ENCODE data around the gene ENOX1. TPM values are rescaled to one million over a fixed set of nuclear protein-coding genes. Genes with fewer than 3 reads are reported as not detected.

Gene ENOX1
- total RNA-seq, 1 donor from 2014 or later, result 3.0 TPM

DNA sequence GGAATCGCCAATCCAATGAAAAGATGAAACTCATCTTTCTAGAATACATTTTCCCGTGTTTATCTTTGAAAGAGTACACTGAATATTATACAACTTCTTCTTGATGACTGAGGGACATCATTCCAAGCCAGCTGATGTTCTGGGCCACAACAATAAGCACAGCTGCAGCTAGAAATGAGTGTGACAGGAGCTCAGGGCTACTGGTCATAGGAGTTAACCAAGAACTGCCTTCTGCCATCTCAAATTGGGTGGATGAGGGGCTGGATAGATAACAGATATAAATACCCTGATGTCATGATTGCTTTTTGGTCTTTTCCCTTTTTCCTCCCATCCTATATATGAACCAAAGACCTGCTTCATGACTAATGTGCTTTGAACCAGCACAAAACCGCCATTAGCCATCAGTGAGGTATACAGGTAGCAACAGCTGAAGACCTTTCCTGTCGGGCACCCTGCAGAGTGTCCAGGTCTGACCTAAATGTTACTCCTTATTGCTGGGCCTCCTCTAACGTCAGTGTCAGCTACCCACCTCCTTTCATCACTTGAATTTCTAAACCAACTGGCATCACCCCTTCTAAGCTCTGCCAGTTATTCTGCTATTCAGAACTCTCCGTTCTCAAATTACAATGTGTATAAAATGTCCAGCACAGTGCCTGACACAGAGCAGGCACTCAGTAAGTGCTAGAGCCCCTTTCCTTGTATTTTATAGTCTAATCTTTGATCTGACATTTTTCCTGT is 178.2 kb downstream of the ENOX1 start:
- no peak overlapping the region for H3K27ac Mint-ChIP-seq
- peaks cover 11% of the 10 kb centered on the region for H3K36me3 Mint-ChIP-seq
- TF ChIP-seq, protein P1, sequence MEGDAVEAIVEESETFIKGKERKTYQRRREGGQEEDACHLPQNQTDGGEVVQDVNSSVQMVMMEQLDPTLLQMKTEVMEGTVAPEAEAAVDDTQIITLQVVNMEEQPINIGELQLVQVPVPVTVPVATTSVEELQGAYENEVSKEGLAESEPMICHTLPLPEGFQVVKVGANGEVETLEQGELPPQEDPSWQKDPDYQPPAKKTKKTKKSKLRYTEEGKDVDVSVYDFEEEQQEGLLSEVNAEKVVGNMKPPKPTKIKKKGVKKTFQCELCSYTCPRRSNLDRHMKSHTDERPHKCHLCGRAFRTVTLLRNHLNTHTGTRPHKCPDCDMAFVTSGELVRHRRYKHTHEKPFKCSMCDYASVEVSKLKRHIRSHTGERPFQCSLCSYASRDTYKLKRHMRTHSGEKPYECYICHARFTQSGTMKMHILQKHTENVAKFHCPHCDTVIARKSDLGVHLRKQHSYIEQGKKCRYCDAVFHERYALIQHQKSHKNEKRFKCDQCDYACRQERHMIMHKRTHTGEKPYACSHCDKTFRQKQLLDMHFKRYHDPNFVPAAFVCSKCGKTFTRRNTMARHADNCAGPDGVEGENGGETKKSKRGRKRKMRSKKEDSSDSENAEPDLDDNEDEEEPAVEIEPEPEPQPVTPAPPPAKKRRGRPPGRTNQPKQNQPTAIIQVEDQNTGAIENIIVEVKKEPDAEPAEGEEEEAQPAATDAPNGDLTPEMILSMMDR (IDR thresholded peaks at IDR 0.05; ENCODE audit: unreplicated experiment), result no peak
- peaks cover 5% of the 10 kb centered on the region for H3K4me1 Mint-ChIP-seq
- no peak for DNase-seq (ENCODE audit: low spot score in 2 of 2, unreplicated experiment in 2 of 2)
- no peak overlapping the region for H3K4me3 Mint-ChIP-seq
- H3K27me3 Mint-ChIP-seq (ENCODE audit: low read depth), result no peaks in the 10 kb centered on the region
- peaks cover 23% of the 10 kb centered on the region for H3K9me3 Mint-ChIP-seq

DNA sequence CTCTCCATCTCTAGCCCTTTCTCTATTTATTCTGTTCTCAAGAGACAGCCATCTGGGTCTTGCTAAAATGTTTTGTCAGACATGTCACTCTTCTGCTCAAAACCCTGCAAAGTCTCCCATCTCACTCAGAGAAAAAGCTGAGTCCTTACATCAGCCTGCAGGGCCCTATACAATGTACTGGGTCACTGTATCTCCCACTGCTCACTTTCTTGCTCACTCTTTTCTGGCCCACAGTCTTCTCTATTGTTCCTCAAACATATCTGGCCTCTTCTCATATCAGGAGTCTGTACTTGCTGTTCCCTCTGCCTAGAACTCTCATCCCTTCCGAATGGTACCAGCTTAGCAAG is 189.2 kb downstream of the ENOX1 start:
- DNase-seq (ENCODE audit: low spot score in 2 of 2, unreplicated experiment in 2 of 2), result no peak
- Mint-ChIP-seq H3K27me3 (ENCODE audit: low read depth) (no peaks in the 10 kb centered on the region), H3K36me3 (no peaks in the 10 kb centered on the region), H3K4me3 (no peak overlapping the region), H3K4me1 (peaks cover 4% of the 10 kb centered on the region), H3K27ac (no peak overlapping the region), H3K9me3 (peaks cover 3% of the 10 kb centered on the region)
- TF ChIP-seq, protein P1 (IDR thresholded peaks at IDR 0.05; ENCODE audit: unreplicated experiment), result no peak

GRCh38 chr13:43596924-43597598 is 189.7 kb downstream of the ENOX1 start:
- TF ChIP-seq, protein P1 (IDR thresholded peaks at IDR 0.05; ENCODE audit: unreplicated experiment), result no peak
- H3K27me3 Mint-ChIP-seq (ENCODE audit: low read depth), result no peaks in the 10 kb centered on the region
- DNase-seq (ENCODE audit: low spot score in 2 of 2, unreplicated experiment in 2 of 2), result no peak
- H3K27ac Mint-ChIP-seq, result no peak overlapping the region
- peaks cover 3% of the 10 kb centered on the region for H3K9me3 Mint-ChIP-seq
- H3K36me3 Mint-ChIP-seq, result no peaks in the 10 kb centered on the region
- peaks cover 5% of the 10 kb centered on the region for H3K4me1 Mint-ChIP-seq
- no peak overlapping the region for H3K4me3 Mint-ChIP-seq

DNA sequence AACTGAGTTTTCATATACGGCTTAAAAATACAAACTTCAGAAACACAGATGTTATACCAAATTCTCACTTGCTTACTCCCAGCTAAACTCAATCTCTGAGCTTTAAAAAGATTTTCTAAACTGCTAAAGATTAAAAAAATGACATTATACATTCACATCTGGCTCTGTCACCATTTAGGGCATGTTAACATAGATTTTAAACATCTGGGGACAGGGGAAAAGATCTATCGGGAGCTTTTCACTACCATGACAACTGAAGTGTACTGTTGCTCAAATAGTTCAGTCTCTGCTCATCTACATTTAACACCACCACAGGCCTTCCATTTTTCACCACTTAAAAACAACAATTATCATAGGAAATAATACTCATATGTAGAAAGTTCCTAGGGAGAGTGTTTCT is 190.8 kb downstream of the ENOX1 start:
- H3K27ac Mint-ChIP-seq, result no peak overlapping the region
- H3K4me3 Mint-ChIP-seq, result no peak overlapping the region
- no peak for DNase-seq (ENCODE audit: low spot score in 2 of 2, unreplicated experiment in 2 of 2)
- TF ChIP-seq, protein P1 (IDR thresholded peaks at IDR 0.05; ENCODE audit: unreplicated experiment), result no peak
- H3K27me3 Mint-ChIP-seq (ENCODE audit: low read depth), result no peaks in the 10 kb centered on the region
- H3K36me3 Mint-ChIP-seq, result no peaks in the 10 kb centered on the region
- peaks cover 5% of the 10 kb centered on the region for H3K4me1 Mint-ChIP-seq
- peaks cover 3% of the 10 kb centered on the region for H3K9me3 Mint-ChIP-seq

DNA sequence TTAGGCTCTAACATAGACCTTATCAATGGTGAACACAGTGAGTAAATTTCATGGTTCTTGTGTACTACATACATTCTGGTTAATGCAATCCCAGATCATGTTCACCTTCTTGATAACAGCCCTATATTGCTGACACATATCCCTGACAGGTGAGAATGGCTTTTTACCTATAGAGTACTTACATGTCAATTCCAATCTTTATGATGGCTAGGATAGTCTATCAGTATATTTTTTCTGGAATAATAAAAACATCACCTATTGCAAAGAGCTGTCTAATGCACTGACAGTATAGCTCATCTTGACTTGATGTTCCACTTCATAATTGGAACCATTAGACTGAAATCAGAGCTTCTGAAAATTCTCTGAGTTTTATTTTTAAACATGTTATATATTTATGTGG is 199.4 kb downstream of the ENOX1 start:
- H3K36me3 Mint-ChIP-seq, result no peaks in the 10 kb centered on the region
- no peak overlapping the region for H3K4me3 Mint-ChIP-seq
- DNase-seq (ENCODE audit: low spot score in 2 of 2, unreplicated experiment in 2 of 2), result no peak
- H3K4me1 Mint-ChIP-seq, result peaks cover 11% of the 10 kb centered on the region
- peaks cover 4% of the 10 kb centered on the region for H3K9me3 Mint-ChIP-seq
- no peaks in the 10 kb centered on the region for H3K27me3 Mint-ChIP-seq (ENCODE audit: low read depth)
- H3K27ac Mint-ChIP-seq, result no peak overlapping the region
- TF ChIP-seq, protein P1 (IDR thresholded peaks at IDR 0.05; ENCODE audit: unreplicated experiment), result no peak

Measured in mesothelial cell of epicardium (in vitro differentiated cells).